ENCODE data around the gene ZDHHC1. TPM values are rescaled to one million over a fixed set of nuclear protein-coding genes. Genes with fewer than 3 reads are reported as not detected.

ZDHHC1 gene
- total RNA-seq, 4 donors from 2014 or later, result 7.1 to 36.3 (median 20.5) TPM

GRCh38 chr16:67403976-67404555 is 12.2 kb downstream of the ZDHHC1 start:
- 70 to 74% methylated on average over 2 to 12 of the region's 12 CpGs for WGBS, 2 donors (ENCODE audit: low coverage in 1 of 2)
- TF ChIP-seq POLR2AphosphoS5 (IDR thresholded peaks at IDR 0.05) (no peak), POLR2A (IDR thresholded peaks at IDR 0.05) (no peak), EP300 (IDR thresholded peaks at IDR 0.05; ENCODE audit: low read depth) (no peak), CTCF (IDR thresholded peaks at IDR 0.05) (no peak)
- no peak for DNase-seq
- intact Hi-C loops (cut with DNase I; ENCODE audit: low total_unique reads), result no loop called here
- no peaks in the 10 kb centered on the region for H3K27me3 ChIP-seq
- peaks cover 9 to 33% (median 19%) of the 10 kb centered on the region in 4 donors for H3K4me1 ChIP-seq
- in situ Hi-C loops (cut with MboI; ENCODE audit: low pct_ligation_motif_present in 1 of 4, low pct_unique_long_range_greater_than_20kb in 1 of 4, low sequenced_read_pairs in 3 of 4), result no loop called here
- no peaks in the 10 kb centered on the region for H3K9me3 ChIP-seq
- no peak overlapping the region for H3K4me3 ChIP-seq
- peak overlapping the region; percentile 79 to 83 (median 82) for H3K27ac ChIP-seq
- no peaks in the 10 kb centered on the region for H3K36me3 ChIP-seq

DNA sequence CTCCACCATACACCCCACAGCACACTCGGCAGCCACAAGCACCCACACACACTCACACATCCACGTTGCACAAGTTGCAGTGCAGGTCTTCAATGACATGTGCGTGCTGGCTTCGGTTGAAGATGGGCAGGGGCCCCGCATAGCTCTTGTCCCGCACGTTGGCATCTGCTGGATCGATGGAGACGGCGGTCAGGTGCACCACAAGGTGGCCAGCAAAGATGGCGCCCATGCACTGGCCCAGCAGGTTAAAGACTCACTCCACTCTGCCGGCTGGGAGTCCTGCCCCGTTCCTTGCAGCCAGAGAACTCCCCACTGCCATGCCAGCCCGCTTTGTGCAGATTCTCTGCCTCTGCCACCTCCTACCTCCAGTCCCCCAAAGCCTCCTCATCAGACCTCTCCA is 15.4 kb downstream of the ZDHHC1 start:
- no peak for TF ChIP-seq CTCF (IDR thresholded peaks at IDR 0.05)
- TF ChIP-seq EP300 (IDR thresholded peaks at IDR 0.05; ENCODE audit: low read depth), result no peak
- TF ChIP-seq POLR2A (IDR thresholded peaks at IDR 0.05), result no peak
- TF ChIP-seq POLR2AphosphoS5 (IDR thresholded peaks at IDR 0.05), result no peak
- WGBS, 2 donors (ENCODE audit: low coverage in 1 of 2), result 80 to 94% methylated on average over 1 to 14 of the region's 14 CpGs
- Histone ChIP-seq H3K27me3 (no peaks in the 10 kb centered on the region), H3K9me3 (no peaks in the 10 kb centered on the region), H3K4me1 (peaks cover 20 to 43% (median 31%) of the 10 kb centered on the region in 4 donors), H3K27ac (no peak overlapping the region), H3K36me3 (no peaks in the 10 kb centered on the region), H3K4me3 (no peak overlapping the region)
- in situ Hi-C loops (cut with MboI; ENCODE audit: low pct_ligation_motif_present in 1 of 4, low pct_unique_long_range_greater_than_20kb in 1 of 4, low sequenced_read_pairs in 3 of 4) (no loop called here), intact Hi-C loops (cut with DNase I; ENCODE audit: low total_unique reads) (no loop called here)
- no peak for DNase-seq

DNA sequence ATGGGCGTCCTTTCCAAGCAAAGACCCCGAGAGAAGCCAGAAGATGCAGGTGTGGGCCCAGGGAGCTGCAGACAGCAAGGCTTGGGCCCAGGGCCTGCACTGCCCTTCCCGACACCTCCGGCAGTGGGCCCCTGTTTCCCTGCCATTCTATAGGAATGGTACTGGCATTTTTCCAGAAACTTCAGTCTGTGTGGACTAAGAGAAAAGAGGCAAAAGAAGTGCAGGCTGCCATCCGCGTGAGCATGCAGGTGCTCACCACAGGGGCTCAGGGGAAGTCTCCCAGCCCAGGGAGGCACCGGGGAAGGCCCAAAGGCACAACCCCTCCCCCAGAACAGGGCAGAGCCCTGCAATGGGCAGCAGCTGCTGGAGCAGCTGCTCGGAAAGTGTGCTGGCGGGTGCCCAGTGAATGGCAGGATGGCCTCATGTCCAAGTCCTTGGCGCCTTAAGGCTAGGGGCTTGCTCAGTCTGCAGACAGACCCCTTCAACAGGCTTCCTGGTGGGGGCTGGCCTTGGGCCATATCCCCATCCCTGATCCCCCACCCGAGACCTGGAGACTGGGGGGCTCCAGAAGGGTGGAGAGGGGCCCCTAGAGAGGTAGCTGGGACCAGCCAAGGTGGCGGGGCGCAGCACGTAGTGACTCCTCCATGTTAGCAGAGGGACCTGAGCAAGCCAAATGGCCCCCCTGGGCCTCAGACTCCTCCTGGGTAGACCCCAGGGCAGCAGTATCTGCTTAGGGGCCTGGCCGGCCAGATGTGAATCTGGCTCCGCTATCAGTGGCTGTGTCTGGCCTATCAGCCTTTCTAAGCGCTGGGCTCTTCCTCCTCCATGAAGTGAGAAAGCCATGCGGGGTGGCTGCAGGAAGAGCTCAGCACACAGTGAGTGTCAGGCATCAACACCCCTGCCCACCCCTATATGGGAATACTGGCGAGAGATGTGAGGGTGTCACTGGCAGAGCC is 16.2 kb downstream of the ZDHHC1 start:
- TF ChIP-seq CTCF (IDR thresholded peaks at IDR 0.05) (peak in 1 of 5 experiments; percentile 26), POLR2AphosphoS5 (IDR thresholded peaks at IDR 0.05) (no peak), EP300 (IDR thresholded peaks at IDR 0.05; ENCODE audit: low read depth) (no peak), POLR2A (IDR thresholded peaks at IDR 0.05) (no peak)
- in situ Hi-C loops (cut with MboI; ENCODE audit: low pct_ligation_motif_present in 1 of 4, low pct_unique_long_range_greater_than_20kb in 1 of 4, low sequenced_read_pairs in 3 of 4) (loop anchor here in 2 of 4 donors (25.0 kb wide), 2 partner anchors 113 to 438 kb away; partner anchors contain the start of genes CES3 (in 1 of the 2) and PLEKHG4 (in 1 of the 2)), intact Hi-C loops (cut with DNase I; ENCODE audit: low total_unique reads) (loop anchor here (5.0 kb wide), 1 partner anchor 118 kb away; no protein-coding TSS in a partner anchor)
- peaks cover 29 to 47% (median 36%) of the 10 kb centered on the region in 4 donors for H3K4me1 ChIP-seq
- 69% methylated on average over 18 of the region's 19 CpGs; no CpG with 5 or more reads in 1 of the 2 donors for WGBS, 2 donors (ENCODE audit: low coverage in 1 of 2)
- H3K9me3 ChIP-seq, result no peaks in the 10 kb centered on the region
- no peaks in the 10 kb centered on the region for H3K27me3 ChIP-seq
- DNase-seq, result no peak
- H3K27ac ChIP-seq, result no peak overlapping the region
- H3K4me3 ChIP-seq, result no peak overlapping the region
- no peaks in the 10 kb centered on the region for H3K36me3 ChIP-seq

DNA sequence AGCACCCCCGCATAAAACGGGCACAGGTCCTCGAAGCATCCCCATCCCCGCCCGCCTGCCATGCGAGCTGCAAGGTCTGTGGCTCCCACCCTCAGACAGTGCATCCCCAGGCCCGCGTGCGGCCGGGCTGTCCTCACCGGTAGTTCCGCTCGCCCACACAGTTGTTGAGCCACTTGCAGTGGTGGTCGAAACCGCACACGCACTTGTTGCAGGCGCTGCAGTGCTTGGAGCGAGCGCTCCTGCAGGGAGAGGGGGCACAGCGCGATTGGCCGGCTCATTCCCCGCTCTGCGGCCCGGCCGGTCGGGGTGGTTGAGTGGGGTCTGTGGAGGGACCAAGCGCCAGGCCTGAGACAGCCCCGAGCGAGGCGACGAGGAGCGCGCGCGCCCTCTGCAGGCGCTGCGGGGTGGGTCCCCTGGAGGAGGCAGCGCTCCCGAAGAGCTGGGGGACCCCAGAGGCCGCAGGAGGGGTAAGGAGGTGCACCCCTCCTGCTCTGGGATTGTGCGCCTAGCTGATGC is 17.0 kb downstream of the ZDHHC1 start:
- H3K27me3 ChIP-seq, result no peaks in the 10 kb centered on the region
- in situ Hi-C loops (cut with MboI; ENCODE audit: low pct_ligation_motif_present in 1 of 4, low pct_unique_long_range_greater_than_20kb in 1 of 4, low sequenced_read_pairs in 3 of 4), result loop anchor here in 2 of 4 donors (25.0 kb wide), 2 partner anchors 112 to 437 kb away; partner anchors contain the start of genes CES3 (in 1 of the 2) and PLEKHG4 (in 1 of the 2)
- no peak for DNase-seq
- intact Hi-C loops (cut with DNase I; ENCODE audit: low total_unique reads), result loop anchor here (5.0 kb wide), 1 partner anchor 117 kb away; no protein-coding TSS in a partner anchor
- no peak overlapping the region for H3K27ac ChIP-seq
- H3K4me3 ChIP-seq, result no peak overlapping the region
- TF ChIP-seq POLR2AphosphoS5 (IDR thresholded peaks at IDR 0.05) (no peak), CTCF (IDR thresholded peaks at IDR 0.05) (peak; percentile 58 to 80 (median 76)), POLR2A (IDR thresholded peaks at IDR 0.05) (no peak)
- WGBS, 2 donors (ENCODE audit: low coverage in 1 of 2), result 46% methylated on average over 41 of the region's 42 CpGs; no CpG with 5 or more reads in 1 of the 2 donors
- no peaks in the 10 kb centered on the region for H3K9me3 ChIP-seq
- H3K4me1 ChIP-seq, result peaks cover 27 to 48% (median 33%) of the 10 kb centered on the region in 4 donors
- no peaks in the 10 kb centered on the region for H3K36me3 ChIP-seq
